ENCODE data around the gene BRD4. TPM values are rescaled to one million over a fixed set of nuclear protein-coding genes. Genes with fewer than 3 reads are reported as not detected.

The BRD4 gene
- total RNA-seq, 2 donors from 2014 or later: 45.6 to 76.0 TPM

DNA sequence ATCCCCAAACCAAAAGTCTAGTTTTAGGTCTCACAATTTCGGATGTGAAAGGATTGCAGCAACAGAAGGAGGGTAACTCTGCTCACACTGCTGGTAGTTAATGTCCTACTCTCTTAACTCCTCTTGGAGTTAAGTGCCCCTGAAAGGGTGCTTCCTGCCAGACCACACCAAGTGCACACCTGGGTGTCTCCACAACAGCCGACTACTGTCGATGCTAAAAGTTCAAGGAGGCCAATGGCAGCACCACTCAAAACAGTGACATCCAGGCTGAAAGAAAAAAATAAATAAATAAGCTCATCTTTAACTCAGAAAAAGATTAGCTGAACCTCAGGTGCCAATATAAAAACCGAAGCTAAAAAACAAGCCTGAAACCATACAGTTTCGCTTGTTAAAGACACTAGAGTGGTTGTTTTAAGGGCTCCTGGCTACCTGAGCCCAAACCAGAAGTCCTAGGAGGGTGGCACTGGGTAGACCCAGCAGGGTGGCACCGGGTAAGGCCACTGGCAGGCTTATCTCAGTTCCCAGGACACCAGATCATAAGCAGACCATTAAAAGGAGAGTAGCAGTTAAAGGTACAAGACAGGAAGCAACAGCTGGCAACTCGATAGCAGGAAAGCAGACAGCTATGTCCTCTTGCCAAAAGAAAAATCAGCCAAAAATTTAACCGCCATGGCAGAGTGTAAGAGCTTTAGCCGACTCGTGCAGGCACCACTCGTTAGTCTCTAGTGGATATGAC, 39.3 kb downstream of the BRD4 start:
- no peaks in the 10 kb centered on the region for H3K27me3 ChIP-seq (replicated peaks; ENCODE audit: insufficient read depth)
- H3K4me1 ChIP-seq (replicated peaks): peaks cover 53% of the 10 kb centered on the region
- DNase-seq (ENCODE audit: low spot score): no peak
- no peaks in the 10 kb centered on the region for H3K36me3 ChIP-seq
- H3K27ac ChIP-seq: no peak overlapping the region
- intact Hi-C loops (cut with DNase I): no loop called here
- H3K4me3 ChIP-seq: no peak overlapping the region
- no peaks in the 10 kb centered on the region for H3K9me3 ChIP-seq
- 23% methylated on average over 11 of the region's 11 CpGs for WGBS
- TF ChIP-seq, protein P1, sequence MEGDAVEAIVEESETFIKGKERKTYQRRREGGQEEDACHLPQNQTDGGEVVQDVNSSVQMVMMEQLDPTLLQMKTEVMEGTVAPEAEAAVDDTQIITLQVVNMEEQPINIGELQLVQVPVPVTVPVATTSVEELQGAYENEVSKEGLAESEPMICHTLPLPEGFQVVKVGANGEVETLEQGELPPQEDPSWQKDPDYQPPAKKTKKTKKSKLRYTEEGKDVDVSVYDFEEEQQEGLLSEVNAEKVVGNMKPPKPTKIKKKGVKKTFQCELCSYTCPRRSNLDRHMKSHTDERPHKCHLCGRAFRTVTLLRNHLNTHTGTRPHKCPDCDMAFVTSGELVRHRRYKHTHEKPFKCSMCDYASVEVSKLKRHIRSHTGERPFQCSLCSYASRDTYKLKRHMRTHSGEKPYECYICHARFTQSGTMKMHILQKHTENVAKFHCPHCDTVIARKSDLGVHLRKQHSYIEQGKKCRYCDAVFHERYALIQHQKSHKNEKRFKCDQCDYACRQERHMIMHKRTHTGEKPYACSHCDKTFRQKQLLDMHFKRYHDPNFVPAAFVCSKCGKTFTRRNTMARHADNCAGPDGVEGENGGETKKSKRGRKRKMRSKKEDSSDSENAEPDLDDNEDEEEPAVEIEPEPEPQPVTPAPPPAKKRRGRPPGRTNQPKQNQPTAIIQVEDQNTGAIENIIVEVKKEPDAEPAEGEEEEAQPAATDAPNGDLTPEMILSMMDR (IDR thresholded peaks at IDR 0.05): no peak
- peak; percentile 9 for TF ChIP-seq POLR2AphosphoS5 (IDR thresholded peaks at IDR 0.05)

DNA sequence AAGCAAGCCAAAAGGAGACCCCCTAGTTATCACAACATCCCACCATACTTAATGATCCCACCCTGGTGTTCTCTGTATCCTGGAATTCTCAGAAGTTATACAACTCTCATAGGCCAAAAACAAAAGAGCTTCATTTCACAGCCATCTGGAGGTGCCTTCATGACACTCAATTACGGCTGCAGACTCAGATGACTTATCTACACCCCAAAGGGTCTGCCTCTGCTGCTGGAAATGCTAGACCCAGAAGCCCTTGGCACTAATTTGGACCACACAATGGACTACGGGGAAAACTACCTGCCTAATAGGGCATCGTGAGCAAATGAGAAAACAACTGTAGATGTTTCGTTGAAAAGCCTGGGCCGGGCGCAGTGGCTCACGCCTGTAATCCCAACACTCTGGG, 40.2 kb downstream of the BRD4 start:
- Histone ChIP-seq H3K36me3 (no peaks in the 10 kb centered on the region), H3K9me3 (no peaks in the 10 kb centered on the region), H3K4me3 (no peak overlapping the region), H3K27ac (no peak overlapping the region), H3K4me1 (replicated peaks) (peaks cover 49% of the 10 kb centered on the region), H3K27me3 (replicated peaks; ENCODE audit: insufficient read depth) (no peaks in the 10 kb centered on the region)
- intact Hi-C loops (cut with DNase I): no loop called here
- DNase-seq (ENCODE audit: low spot score): no peak
- 93% methylated on average over 7 of the region's 7 CpGs for WGBS
- TF ChIP-seq, protein P1 (IDR thresholded peaks at IDR 0.05): no peak
- no peak for TF ChIP-seq POLR2A (IDR thresholded peaks at IDR 0.05)
- no peak for TF ChIP-seq POLR2AphosphoS5 (IDR thresholded peaks at IDR 0.05)

DNA sequence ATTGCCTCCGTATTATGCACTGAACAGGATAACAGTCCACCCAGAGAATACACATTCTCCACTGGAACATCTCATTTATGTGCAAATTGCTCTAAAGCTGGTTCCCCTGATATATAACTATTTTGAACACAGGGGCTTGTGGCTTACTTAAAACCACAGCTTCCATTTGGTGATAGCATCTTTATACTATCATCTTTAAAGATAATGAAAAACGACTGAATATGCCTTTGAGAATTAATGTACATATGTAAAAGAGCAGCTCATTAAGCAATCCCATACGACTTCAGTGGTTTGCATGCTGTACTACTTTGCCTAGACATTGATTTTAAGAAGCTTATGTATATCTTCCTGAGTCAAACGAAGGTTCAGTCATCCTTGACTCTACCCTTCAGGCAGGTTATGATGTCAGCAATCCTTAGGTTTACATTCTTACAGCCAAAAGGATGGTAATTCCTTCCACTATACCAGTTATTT, 40.8 kb downstream of the BRD4 start:
- WGBS: 64% methylated on average over 4 of the region's 4 CpGs
- H3K9me3 ChIP-seq: no peaks in the 10 kb centered on the region
- H3K4me1 ChIP-seq (replicated peaks): peaks cover 44% of the 10 kb centered on the region
- DNase-seq (ENCODE audit: low spot score): no peak
- no peak overlapping the region for H3K27ac ChIP-seq
- TF ChIP-seq, protein P1 (IDR thresholded peaks at IDR 0.05): no peak
- TF ChIP-seq POLR2AphosphoS5 (IDR thresholded peaks at IDR 0.05) (no peak), POLR2A (IDR thresholded peaks at IDR 0.05) (no peak)
- H3K27me3 ChIP-seq (replicated peaks; ENCODE audit: insufficient read depth): no peaks in the 10 kb centered on the region
- H3K4me3 ChIP-seq: no peak overlapping the region
- intact Hi-C loops (cut with DNase I): no loop called here
- H3K36me3 ChIP-seq: no peaks in the 10 kb centered on the region

DNA sequence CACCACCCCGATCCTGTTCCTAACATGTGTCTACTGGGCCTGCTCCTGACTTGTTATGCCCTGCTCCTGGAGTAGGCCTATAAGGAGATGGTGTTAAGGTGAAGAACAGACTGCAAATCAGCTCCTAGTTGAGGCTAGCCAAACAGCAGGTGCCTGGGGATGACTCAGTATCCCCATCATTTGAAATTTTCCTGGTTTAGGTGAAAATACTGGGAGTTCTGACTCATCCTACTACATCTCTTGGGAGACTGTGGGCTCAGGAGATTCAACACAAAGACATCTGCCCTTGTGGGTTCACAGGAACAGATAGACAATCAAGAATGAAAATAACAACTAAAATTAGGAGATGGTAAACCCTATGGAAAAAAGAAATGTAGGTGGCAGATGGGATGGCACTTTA, 41.2 kb downstream of the BRD4 start:
- Histone ChIP-seq H3K4me1 (replicated peaks) (peaks cover 46% of the 10 kb centered on the region), H3K9me3 (no peaks in the 10 kb centered on the region), H3K27me3 (replicated peaks; ENCODE audit: insufficient read depth) (no peaks in the 10 kb centered on the region), H3K4me3 (no peak overlapping the region), H3K36me3 (no peaks in the 10 kb centered on the region), H3K27ac (no peak overlapping the region)
- no peak for DNase-seq (ENCODE audit: low spot score)
- 88% methylated on average over 1 of the region's 1 CpG for WGBS
- intact Hi-C loops (cut with DNase I): no loop called here
- TF ChIP-seq POLR2AphosphoS5 (IDR thresholded peaks at IDR 0.05) (no peak), POLR2A (IDR thresholded peaks at IDR 0.05) (no peak)
- TF ChIP-seq, protein P1 (IDR thresholded peaks at IDR 0.05): no peak

DNA sequence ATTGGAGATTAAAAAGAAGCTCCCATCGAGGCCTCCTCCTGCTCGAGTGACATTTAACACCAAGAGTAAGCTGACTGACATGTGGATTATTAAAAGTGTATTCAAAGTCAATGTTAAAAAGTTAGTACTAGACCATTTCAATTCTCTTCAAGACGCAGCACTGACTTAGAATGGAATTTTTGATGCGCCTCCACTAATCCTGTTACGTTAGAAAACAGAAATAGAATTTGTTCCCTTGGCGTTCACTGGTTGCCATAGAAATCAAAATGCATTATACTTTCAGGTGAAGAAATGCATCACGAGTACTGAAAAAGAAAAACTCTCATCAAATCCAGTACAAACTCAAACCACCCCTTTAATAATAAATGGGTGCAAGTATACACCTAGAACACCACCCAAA, 42.2 kb downstream of the BRD4 start:
- Histone ChIP-seq H3K4me1 (replicated peaks) (peaks cover 42% of the 10 kb centered on the region), H3K27ac (no peak overlapping the region), H3K36me3 (no peaks in the 10 kb centered on the region), H3K4me3 (no peak overlapping the region), H3K9me3 (no peaks in the 10 kb centered on the region), H3K27me3 (replicated peaks; ENCODE audit: insufficient read depth) (no peaks in the 10 kb centered on the region)
- intact Hi-C loops (cut with DNase I): no loop called here
- no peak for DNase-seq (ENCODE audit: low spot score)
- TF ChIP-seq, protein P1 (IDR thresholded peaks at IDR 0.05): no peak
- TF ChIP-seq POLR2AphosphoS5 (IDR thresholded peaks at IDR 0.05) (no peak), POLR2A (IDR thresholded peaks at IDR 0.05) (no peak)
- 71% methylated on average over 7 of the region's 7 CpGs for WGBS

Data from prostate gland (tissue), 2 donors.